Calu3 (cell line): ENCODE measurements around the gene CASR. TPM values are rescaled to one million over a fixed set of nuclear protein-coding genes. Genes with fewer than 3 reads are reported as not detected.

Experiments
- BruUV-seq: library from RNA; stranded (reverse); fragments of 400-500 nt; replicated peaks from 2 replicates; lab custom pipeline; 2021; lab: Mats Ljungman, UMichigan
- CTCF ChIA-PET: fragments of 300-600 bp; sonication (Branson Sonifier 250); formaldehyde crosslinking; loops from one replicate; lab custom pipeline; 2022; ENCODE audit warnings: antibody characterized with exemption; lab: Charles Lee
- DNase-seq: peaks from one replicate; pipeline ENCODE4 v3.0.0; 2022
- H3K27ac Mint-ChIP-seq: one replicate; pipeline ENCODE4 v1.8.0; 2022; ENCODE audit warnings: mixed read lengths; ENCODE audit not compliant: unreplicated experiment
- H3K27me3 Mint-ChIP-seq: one replicate; pipeline ENCODE4 v1.8.0; 2022; ENCODE audit warnings: mixed read lengths; ENCODE audit not compliant: unreplicated experiment
- H3K36me3 Mint-ChIP-seq: one replicate; pipeline ENCODE4 v1.8.0; 2022; ENCODE audit warnings: mild to moderate bottlenecking, moderate library complexity, mixed read lengths; ENCODE audit not compliant: insufficient read depth, unreplicated experiment
- H3K4me1 Mint-ChIP-seq: one replicate; pipeline ENCODE4 v1.8.0; 2022; ENCODE audit warnings: mild to moderate bottlenecking, low read depth, mixed read lengths; ENCODE audit not compliant: unreplicated experiment
- H3K4me3 Mint-ChIP-seq: one replicate; pipeline ENCODE4 v1.8.0; 2022; ENCODE audit warnings: mild to moderate bottlenecking, low read depth, moderate library complexity, mixed read lengths; ENCODE audit not compliant: unreplicated experiment
- H3K9me3 Mint-ChIP-seq: one replicate; pipeline ENCODE4 v1.8.0; 2022; ENCODE audit warnings: low read depth, mixed read lengths; ENCODE audit not compliant: unreplicated experiment
- intact Hi-C: fragments of 100-400 bp; cut with micrococcal nuclease; formaldehyde crosslinking; loops from one replicate; pipeline ENCODE4 v1.10.0; 2022; ENCODE audit not compliant: unreplicated experiment
- total RNA-seq: library from RNA; stranded (reverse); gene quantifications from 2 replicates; pipeline ENCODE4 v1.2.3, GENCODE V29; 2022
- TF ChIP-seq, protein P1 (sequence below): fragments of 200-600 bp; IDR thresholded peaks from one replicate; pipeline ENCODE4 v1.8.0; 2022; ENCODE audit warnings: antibody characterized with exemption; ENCODE audit not compliant: unreplicated experiment

CASR gene
- total RNA-seq, 1 experiment from 2014 or later = 2.3 TPM

DNA sequence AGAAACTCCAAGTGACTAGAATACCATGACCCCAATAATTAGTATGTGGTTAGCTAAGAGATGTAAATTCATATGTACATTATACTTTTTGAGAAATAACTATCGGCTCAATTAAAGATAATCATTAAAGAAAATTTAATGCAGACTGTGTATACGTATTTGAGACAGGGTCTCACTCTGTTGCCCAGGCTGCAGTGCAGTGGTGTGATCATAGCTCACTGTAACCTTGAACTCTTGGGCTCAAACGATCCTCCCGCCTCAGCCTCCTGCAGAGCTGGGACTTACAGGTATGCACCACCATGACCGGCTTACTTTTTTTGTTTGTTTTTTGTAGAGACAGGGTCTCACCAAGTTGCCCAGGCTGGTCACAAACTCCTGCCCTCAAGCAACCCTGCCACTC is 132.9 kb downstream of the CASR start:
- no peak overlapping the region for H3K4me3 Mint-ChIP-seq
- DNase-seq = no peak
- peaks cover 4% of the 10 kb centered on the region for H3K9me3 Mint-ChIP-seq
- no peak overlapping the region for H3K27ac Mint-ChIP-seq
- TF ChIP-seq, protein P1, sequence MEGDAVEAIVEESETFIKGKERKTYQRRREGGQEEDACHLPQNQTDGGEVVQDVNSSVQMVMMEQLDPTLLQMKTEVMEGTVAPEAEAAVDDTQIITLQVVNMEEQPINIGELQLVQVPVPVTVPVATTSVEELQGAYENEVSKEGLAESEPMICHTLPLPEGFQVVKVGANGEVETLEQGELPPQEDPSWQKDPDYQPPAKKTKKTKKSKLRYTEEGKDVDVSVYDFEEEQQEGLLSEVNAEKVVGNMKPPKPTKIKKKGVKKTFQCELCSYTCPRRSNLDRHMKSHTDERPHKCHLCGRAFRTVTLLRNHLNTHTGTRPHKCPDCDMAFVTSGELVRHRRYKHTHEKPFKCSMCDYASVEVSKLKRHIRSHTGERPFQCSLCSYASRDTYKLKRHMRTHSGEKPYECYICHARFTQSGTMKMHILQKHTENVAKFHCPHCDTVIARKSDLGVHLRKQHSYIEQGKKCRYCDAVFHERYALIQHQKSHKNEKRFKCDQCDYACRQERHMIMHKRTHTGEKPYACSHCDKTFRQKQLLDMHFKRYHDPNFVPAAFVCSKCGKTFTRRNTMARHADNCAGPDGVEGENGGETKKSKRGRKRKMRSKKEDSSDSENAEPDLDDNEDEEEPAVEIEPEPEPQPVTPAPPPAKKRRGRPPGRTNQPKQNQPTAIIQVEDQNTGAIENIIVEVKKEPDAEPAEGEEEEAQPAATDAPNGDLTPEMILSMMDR = no peak
- H3K4me1 Mint-ChIP-seq = peaks cover 13% of the 10 kb centered on the region
- intact Hi-C loops = no loop called here
- CTCF ChIA-PET = no interaction called here
- no TSS peak for BruUV-seq
- H3K36me3 Mint-ChIP-seq = peaks cover 4% of the 10 kb centered on the region
- no peaks in the 10 kb centered on the region for H3K27me3 Mint-ChIP-seq

DNA sequence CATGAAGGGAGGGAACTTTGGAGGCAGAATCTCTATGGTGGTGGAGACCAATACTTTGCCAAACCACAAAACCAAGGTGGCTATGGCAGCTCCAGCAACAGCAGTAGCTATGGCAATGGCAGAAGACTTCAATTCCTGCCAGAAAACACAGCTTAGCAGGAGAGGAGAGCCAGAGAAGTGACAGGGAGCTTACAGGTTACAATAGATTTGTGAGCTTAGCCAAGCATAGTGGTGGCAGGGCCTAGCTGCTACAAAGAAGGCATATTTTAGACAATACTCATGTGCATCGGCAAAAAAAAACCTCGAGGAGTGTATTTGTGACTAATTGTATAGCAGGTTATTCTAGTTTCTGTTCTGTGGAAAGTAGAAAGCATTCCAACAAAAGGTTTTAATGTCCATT is 135.2 kb downstream of the CASR start:
- DNase-seq = no peak
- H3K4me1 Mint-ChIP-seq = peaks cover 29% of the 10 kb centered on the region
- no peak overlapping the region for H3K4me3 Mint-ChIP-seq
- no peak overlapping the region for H3K27ac Mint-ChIP-seq
- H3K27me3 Mint-ChIP-seq = no peaks in the 10 kb centered on the region
- peaks cover 4% of the 10 kb centered on the region for H3K9me3 Mint-ChIP-seq
- peaks cover 4% of the 10 kb centered on the region for H3K36me3 Mint-ChIP-seq
- CTCF ChIA-PET = interaction anchor here (0.5 to 2.0 kb wide), 2 partner anchors 9 to 12 kb away, joined by 3 to 7 read pairs; no protein-coding TSS in a partner anchor
- intact Hi-C loops = no loop called here
- no TSS peak for BruUV-seq
- TF ChIP-seq, protein P1 = no peak

DNA sequence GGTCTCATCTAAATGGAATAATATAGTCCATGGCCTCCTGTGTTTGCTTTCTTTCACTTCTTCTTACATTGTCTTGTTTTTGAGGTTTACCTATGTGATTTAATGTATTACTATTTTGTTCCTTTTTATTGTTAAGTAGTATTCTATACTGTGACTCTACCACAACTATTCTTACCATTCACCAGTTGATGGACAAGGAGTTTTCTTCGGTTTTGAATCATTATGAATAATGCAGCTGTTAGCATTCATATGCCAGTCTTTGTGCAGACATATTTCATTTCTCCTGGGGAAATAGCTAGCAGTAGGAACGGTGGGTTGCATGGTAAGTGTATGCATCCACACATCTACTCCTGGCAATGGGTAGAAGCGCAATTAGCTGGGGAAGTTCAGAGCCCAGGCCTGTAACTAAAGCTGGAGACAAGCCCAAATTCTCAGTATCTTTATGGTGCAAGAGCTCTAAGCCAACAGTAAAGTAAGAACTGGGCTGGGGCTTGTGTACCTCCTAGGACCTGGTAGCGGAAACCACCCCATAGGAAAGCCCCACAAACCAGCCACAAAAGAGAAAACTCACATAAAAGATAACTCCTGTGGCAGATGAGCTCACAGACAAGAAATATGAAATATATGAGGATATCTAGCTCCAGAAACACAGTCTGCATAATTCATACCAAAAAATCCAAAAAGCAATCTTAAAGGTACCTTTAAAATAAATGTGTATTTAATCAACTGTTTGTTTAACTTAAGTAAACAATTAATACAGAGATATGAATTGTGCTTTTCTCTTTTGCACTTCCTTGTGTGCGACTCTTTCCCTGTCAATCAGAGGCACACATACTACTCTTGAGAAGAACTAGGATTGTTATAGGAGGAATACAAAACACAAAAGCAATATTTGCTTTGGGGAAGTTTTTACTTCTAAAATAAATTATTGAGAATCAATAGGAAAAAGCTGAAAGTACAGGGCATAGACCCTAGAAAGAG is 138.9 kb downstream of the CASR start:
- no TSS peak for BruUV-seq
- intact Hi-C loops = no loop called here
- CTCF ChIA-PET = interaction anchor here (1.5 kb wide), 1 partner anchor 61 kb away, joined by 4 read pairs; the partner anchor contains the start of genes FAM162A and MIX23
- Mint-ChIP-seq H3K4me3 (no peak overlapping the region), H3K27ac (no peak overlapping the region), H3K4me1 (peaks cover 29% of the 10 kb centered on the region), H3K27me3 (no peaks in the 10 kb centered on the region), H3K36me3 (no peaks in the 10 kb centered on the region), H3K9me3 (peaks cover 4% of the 10 kb centered on the region)
- DNase-seq = no peak
- TF ChIP-seq, protein P1 = no peak

DNA sequence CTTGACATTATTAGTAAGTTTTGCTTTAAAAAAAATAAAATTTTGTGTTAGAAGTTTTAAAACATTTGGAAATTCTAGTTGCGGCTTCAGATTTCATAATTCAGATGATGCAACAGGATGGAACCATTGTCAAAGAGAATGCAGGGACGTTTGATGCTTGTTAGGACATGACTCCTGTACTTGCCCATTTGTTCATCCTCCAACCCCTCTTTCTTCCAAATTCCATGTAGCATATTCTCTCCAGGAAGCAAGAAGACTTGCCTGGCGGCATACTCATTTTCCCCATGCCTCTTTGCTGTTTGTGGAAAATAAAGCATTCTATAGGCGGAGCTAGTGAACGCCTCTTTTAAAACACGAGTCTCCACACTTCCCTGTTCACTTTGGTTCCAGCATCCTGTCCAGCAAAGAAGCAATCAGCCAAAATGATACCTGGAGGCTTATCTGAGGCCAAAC is 141.4 kb downstream of the CASR start, which contains the start of gene CSTA:
CSTA (plus strand) TSS at position 378 of the 453 bp plus-strand sequence; CDS start at position 423, 45 bp downstream.
- Mint-ChIP-seq H3K4me1 (peaks cover 15% of the 10 kb centered on the region), H3K27ac (no peak within 1 kb of the TSS), H3K9me3 (no peaks in the 10 kb centered on the region), H3K27me3 (no peaks in the 10 kb centered on the region), H3K4me3 (no peak within 1 kb of the TSS), H3K36me3 (no peaks in the 10 kb centered on the region)
- DNase-seq = no peak
- intact Hi-C loops = no loop called here
- CTCF ChIA-PET = no interaction called here
- no TSS peak for BruUV-seq
- TF ChIP-seq, protein P1 = no peak
